BE2C (cell line): ENCODE measurements around the gene ERGIC3.
A peak's percentile ranks its signal among the peaks of the same experiment; 100 is the strongest.

Experiments
- DNase-seq: peaks from one replicate; pipeline ENCODE4 v3.0.0-alpha.2; 2020
- H3K27me3 ChIP-seq: fragments of 250-450 bp; sonication (Bioruptor Pico); 2 replicates; pipeline ENCODE4 v1.5.1; 2020; ENCODE audit warnings: mild to moderate bottlenecking
- H3K36me3 ChIP-seq: fragments of 250-450 bp; sonication (Bioruptor Pico); 2 replicates; pipeline ENCODE4 v1.5.1; 2020; ENCODE audit warnings: mild to moderate bottlenecking
- H3K4me1 ChIP-seq: fragments of 250-450 bp; sonication (Bioruptor Pico); 2 replicates; pipeline ENCODE4 v1.5.1; 2020
- H3K4me3 ChIP-seq: 2 replicates; pipeline ENCODE4 v1.5.1; 2011; ENCODE audit warnings: low read depth, low read length
- H3K9me3 ChIP-seq: fragments of 250-450 bp; sonication (Bioruptor Pico); 2 replicates; pipeline ENCODE4 v1.5.1; 2020
- CTCF ChIP-seq: IDR thresholded peaks from 2 replicates; pipeline ENCODE4 v1.5.1; 2012; ENCODE audit warnings: mild to moderate bottlenecking, low read depth, low read length

ERGIC3 gene

GRCh38 chr20:35508493-35509218 is 33.2 kb upstream of the ERGIC3 start:
- Histone ChIP-seq H3K4me1 (no peaks in the 10 kb centered on the region), H3K27me3 (no peaks in the 10 kb centered on the region), H3K9me3 (no peaks in the 10 kb centered on the region), H3K36me3 (peaks cover 8% of the 10 kb centered on the region), H3K4me3 (no peak overlapping the region)
- TF ChIP-seq CTCF = no peak
- DNase-seq = no peak

DNA sequence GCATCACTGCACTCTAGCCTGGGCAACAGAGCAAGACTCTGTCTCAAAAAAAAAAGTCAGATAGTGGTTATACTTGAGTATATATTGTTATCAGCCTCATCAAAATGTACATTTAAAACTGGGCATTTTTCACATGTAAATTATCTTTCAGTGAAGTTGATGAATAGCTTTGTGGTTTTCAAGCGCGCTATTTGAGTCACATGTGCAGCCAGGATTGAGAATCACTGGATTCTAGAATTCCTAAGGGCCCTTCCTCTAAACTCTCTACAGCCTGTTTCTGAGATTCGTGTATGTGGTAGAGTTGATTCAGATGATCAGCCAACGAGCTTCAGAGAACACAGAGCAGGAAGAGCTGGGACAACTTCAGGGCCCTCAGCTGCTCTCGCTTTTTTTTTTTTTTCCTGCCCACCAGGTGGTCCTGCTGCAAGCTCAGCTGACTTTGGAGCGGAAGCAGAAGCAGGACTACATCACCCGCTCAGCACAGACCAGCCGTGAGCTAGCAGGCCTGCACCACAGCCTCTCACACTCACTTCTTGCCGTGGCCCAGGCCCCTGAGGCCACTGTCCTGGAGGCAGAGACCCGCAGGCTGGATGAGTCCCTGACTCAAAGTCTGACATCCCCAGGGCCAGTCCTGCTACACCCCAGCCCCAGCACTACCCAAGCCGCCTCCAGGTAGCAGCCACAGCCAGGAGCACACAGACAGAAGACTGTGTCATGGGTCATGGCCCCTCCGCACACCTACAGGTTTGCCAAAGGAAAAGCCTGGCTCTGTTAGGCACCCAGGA is 30.7 kb upstream of the ERGIC3 start:
- Histone ChIP-seq H3K4me1 (no peaks in the 10 kb centered on the region), H3K4me3 (no peak overlapping the region), H3K27me3 (no peaks in the 10 kb centered on the region), H3K36me3 (peaks cover 4% of the 10 kb centered on the region), H3K9me3 (no peaks in the 10 kb centered on the region)
- TF ChIP-seq CTCF = no peak
- DNase-seq = no peak

DNA sequence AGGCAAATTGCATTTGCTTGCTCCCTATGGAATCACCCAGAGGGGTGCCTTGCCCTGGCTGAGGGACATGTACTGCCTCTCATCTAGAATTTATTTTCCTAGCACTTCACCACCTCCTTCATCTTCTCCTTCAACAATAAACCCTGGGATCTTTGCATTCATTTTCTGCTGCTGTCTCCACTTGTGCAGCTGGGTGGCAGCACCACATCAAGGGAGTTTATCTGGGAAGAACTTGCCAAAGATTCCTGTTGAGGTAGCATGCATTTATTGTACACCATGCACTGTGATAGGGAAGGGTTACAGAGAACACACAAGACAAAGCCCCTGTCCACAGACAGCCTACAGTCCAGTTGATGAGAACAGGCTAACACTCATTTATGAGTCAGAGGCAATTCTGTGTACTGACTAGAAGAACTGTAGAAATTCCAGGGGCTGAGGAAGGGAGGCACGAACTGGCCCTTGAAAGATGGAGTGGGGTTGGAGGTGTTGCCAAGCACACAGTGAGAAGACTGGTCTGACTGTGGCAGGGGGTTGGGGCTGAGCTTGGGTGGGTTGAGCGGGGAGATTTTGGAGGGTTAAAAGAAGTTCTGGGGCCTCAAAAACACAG is 30.0 kb upstream of the ERGIC3 start:
- Histone ChIP-seq H3K27me3 (no peaks in the 10 kb centered on the region), H3K4me3 (no peak overlapping the region), H3K9me3 (no peaks in the 10 kb centered on the region), H3K4me1 (no peaks in the 10 kb centered on the region), H3K36me3 (peaks cover 4% of the 10 kb centered on the region)
- TF ChIP-seq CTCF = peak; percentile 84
- DNase-seq = peak; percentile 40

- DNase-seq = no peak
- Histone ChIP-seq H3K4me3 (no peak overlapping the region), H3K36me3 (peaks cover 4% of the 10 kb centered on the region; the same call in 1 of the 2 replicates), H3K9me3 (no peaks in the 10 kb centered on the region), H3K27me3 (no peaks in the 10 kb centered on the region), H3K4me1 (no peaks in the 10 kb centered on the region)
- no peak for TF ChIP-seq CTCF
Measured at GRCh38 chr20:35514371-35514932, 27.4 kb upstream of the ERGIC3 start.

GRCh38 chr20:35515341-35515740 is 26.5 kb upstream of the ERGIC3 start:
- Histone ChIP-seq H3K27me3 (no peaks in the 10 kb centered on the region), H3K4me1 (no peaks in the 10 kb centered on the region), H3K4me3 (no peak overlapping the region), H3K9me3 (no peaks in the 10 kb centered on the region), H3K36me3 (peaks cover 4% of the 10 kb centered on the region; the same call in 1 of the 2 replicates)
- no peak for DNase-seq
- no peak for TF ChIP-seq CTCF
